RWPE2 (cell line): ENCODE results near the gene ATAT1.

Experiments
- ATAC-seq: fragments of 200-7000 bp; cut with Tn5 transposase; 3 replicates; pipeline ENCODE4 v1.9.1; 2021; ENCODE audit warnings: low read depth
- DNase-seq: peaks from one replicate; pipeline ENCODE4 v3.0.0-alpha.2; 2020; ENCODE audit warnings: low spot score
- H3K27ac ChIP-seq: fragments of 450-650 bp; 2 replicates; pipeline ENCODE4 v1.5.1; 2017; ENCODE audit warnings: mild to moderate bottlenecking; ENCODE audit not compliant: poor library complexity, severe bottlenecking
- H3K27me3 ChIP-seq: fragments of 250-450 bp; sonication (Bioruptor Pico); 2 replicates; pipeline ENCODE4 v1.5.1; 2021; ENCODE audit warnings: mild to moderate bottlenecking, moderate library complexity; ENCODE audit not compliant: insufficient read depth, poor library complexity, severe bottlenecking
- H3K36me3 ChIP-seq: fragments of 250-450 bp; sonication (Bioruptor Pico); 2 replicates; pipeline ENCODE4 v1.5.1; 2020; ENCODE audit warnings: low read depth, mild to moderate bottlenecking, moderate library complexity
- H3K4me1 ChIP-seq: fragments of 250-450 bp; sonication (Bioruptor Pico); 2 replicates; pipeline ENCODE4 v1.5.1; 2021; ENCODE audit warnings: mild to moderate bottlenecking, moderate library complexity; ENCODE audit not compliant: insufficient read depth, poor library complexity, severe bottlenecking
- H3K4me3 ChIP-seq: fragments of 250-450 bp; sonication (Bioruptor Pico); 2 replicates; pipeline ENCODE4 v1.5.1; 2021; ENCODE audit warnings: mild to moderate bottlenecking, moderate library complexity; ENCODE audit not compliant: severe bottlenecking
- H3K9me3 ChIP-seq: fragments of 250-450 bp; sonication (Bioruptor Pico); 2 replicates; pipeline ENCODE4 v1.5.1; 2021; ENCODE audit warnings: mild to moderate bottlenecking, moderate library complexity; ENCODE audit not compliant: severe bottlenecking
- TF ChIP-seq, protein P1 (sequence below): fragments of 450-650 bp; IDR thresholded peaks from one replicate; pipeline ENCODE4 v1.5.1; 2017; ENCODE audit warnings: mild to moderate bottlenecking, moderate library complexity; ENCODE audit not compliant: poor library complexity, severe bottlenecking

Gene ATAT1

GRCh38 chr6:30598912-30599624, 27.6 kb upstream of the ATAT1 start:
- no peak overlapping the region for H3K4me3 ChIP-seq
- H3K27ac ChIP-seq: no peak overlapping the region
- H3K4me1 ChIP-seq: peaks cover 3% of the 10 kb centered on the region
- no peak for DNase-seq
- no peaks in the 10 kb centered on the region for H3K9me3 ChIP-seq
- H3K36me3 ChIP-seq: peaks cover 51% of the 10 kb centered on the region
- no peak for ATAC-seq
- TF ChIP-seq, protein P1, sequence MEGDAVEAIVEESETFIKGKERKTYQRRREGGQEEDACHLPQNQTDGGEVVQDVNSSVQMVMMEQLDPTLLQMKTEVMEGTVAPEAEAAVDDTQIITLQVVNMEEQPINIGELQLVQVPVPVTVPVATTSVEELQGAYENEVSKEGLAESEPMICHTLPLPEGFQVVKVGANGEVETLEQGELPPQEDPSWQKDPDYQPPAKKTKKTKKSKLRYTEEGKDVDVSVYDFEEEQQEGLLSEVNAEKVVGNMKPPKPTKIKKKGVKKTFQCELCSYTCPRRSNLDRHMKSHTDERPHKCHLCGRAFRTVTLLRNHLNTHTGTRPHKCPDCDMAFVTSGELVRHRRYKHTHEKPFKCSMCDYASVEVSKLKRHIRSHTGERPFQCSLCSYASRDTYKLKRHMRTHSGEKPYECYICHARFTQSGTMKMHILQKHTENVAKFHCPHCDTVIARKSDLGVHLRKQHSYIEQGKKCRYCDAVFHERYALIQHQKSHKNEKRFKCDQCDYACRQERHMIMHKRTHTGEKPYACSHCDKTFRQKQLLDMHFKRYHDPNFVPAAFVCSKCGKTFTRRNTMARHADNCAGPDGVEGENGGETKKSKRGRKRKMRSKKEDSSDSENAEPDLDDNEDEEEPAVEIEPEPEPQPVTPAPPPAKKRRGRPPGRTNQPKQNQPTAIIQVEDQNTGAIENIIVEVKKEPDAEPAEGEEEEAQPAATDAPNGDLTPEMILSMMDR: no peak
- H3K27me3 ChIP-seq: no peaks in the 10 kb centered on the region

- H3K36me3 ChIP-seq: peaks cover 53% of the 10 kb centered on the region
- DNase-seq (no peak), ATAC-seq (no peak)
- no peak overlapping the region for H3K4me3 ChIP-seq
- H3K27me3 ChIP-seq: no peaks in the 10 kb centered on the region
- peaks cover 3% of the 10 kb centered on the region for H3K4me1 ChIP-seq
- no peak overlapping the region for H3K27ac ChIP-seq
- TF ChIP-seq, protein P1: no peak
- H3K9me3 ChIP-seq: no peaks in the 10 kb centered on the region
Measured at GRCh38 chr6:30599625-30600324, 26.9 kb upstream of the ATAT1 start.

- H3K4me3 ChIP-seq: no peak overlapping the region
- no peaks in the 10 kb centered on the region for H3K27me3 ChIP-seq
- H3K36me3 ChIP-seq: peaks cover 60% of the 10 kb centered on the region
- H3K4me1 ChIP-seq: peaks cover 3% of the 10 kb centered on the region
- H3K27ac ChIP-seq: no peak overlapping the region
- TF ChIP-seq, protein P1: no peak
- no peaks in the 10 kb centered on the region for H3K9me3 ChIP-seq
- ATAC-seq (no peak), DNase-seq (no peak)
Measured at GRCh38 chr6:30600451-30600961, 26.2 kb upstream of the ATAT1 start.

- no peaks in the 10 kb centered on the region for H3K4me1 ChIP-seq
- ATAC-seq (no peak), DNase-seq (no peak)
- H3K9me3 ChIP-seq: no peaks in the 10 kb centered on the region
- H3K4me3 ChIP-seq: no peak overlapping the region
- no peak overlapping the region for H3K27ac ChIP-seq
- H3K27me3 ChIP-seq: no peaks in the 10 kb centered on the region
- TF ChIP-seq, protein P1: no peak
- peaks cover 69% of the 10 kb centered on the region for H3K36me3 ChIP-seq
Measured at GRCh38 chr6:30601436-30601814, 25.2 kb upstream of the ATAT1 start.
